ENCODE results near the gene DCAF11. TPM values are rescaled to one million over a fixed set of nuclear protein-coding genes. Genes with fewer than 3 reads are reported as not detected.

The DCAF11 gene
- total and polyA plus RNA-seq, 2 of the 8 experiments (the other 6 are each of a cell fraction or from before 2014, with no cell fraction given), result 60.4 to 63.6 TPM

- TF ChIP-seq EGR1 (IDR thresholded peaks at IDR 0.05; ENCODE audit: borderline replicate concordance, low read depth, low read length), result no peak
- TF ChIP-seq CHD2 (IDR thresholded peaks at IDR 0.05; ENCODE audit: low read length), result no peak
- no peak for TF ChIP-seq TCF12 (IDR thresholded peaks at IDR 0.05; ENCODE audit: low read depth, low read length)
- no peak for TF ChIP-seq SP4 (IDR thresholded peaks at IDR 0.05; ENCODE audit: low read length)
- no peak for TF ChIP-seq PHF8 (conservative IDR thresholded peaks at IDR 0.05; ENCODE audit: low read depth, low read length)
- TF ChIP-seq RBBP5 (IDR thresholded peaks at IDR 0.05; ENCODE audit: borderline replicate concordance, low read depth, low read length), result no peak
Observed at GRCh38 chr14:24160499-24160849, 45.9 kb downstream of the DCAF11 start (continued).

Data from H1 (cell line).